SHP77 (cell line): ENCODE results near the gene SUMO3.

Experiments used
- DNase-seq, 2 experiments: peaks; one replicate each; lab custom pipeline; 2025; lab: John Stamatoyannopoulos, UW

SUMO3 gene

GRCh38 chr21:44817914-44818639 is at the start of gene SUMO3:
Gene SUMO3, minus strand, starts transcription at chr21:44818062. Its CDS starts 94 bp downstream, at chr21:44817968.
- DNase-seq: peak; percentile 47 to 48

- no peak for DNase-seq
These were observed 49.6 kb upstream of the SUMO3 start for GRCh38 chr21:44867464-44867863.

- DNase-seq: peak; percentile 80 to 87
These were observed 48.9 kb upstream of the SUMO3 start for GRCh38 chr21:44866780-44867179.

- no peak for DNase-seq
These were observed 47.9 kb upstream of the SUMO3 start for GRCh38 chr21:44865561-44866280.

GRCh38 chr21:44862869-44863685 is 45.2 kb upstream of the SUMO3 start:
- no peak for DNase-seq

- DNase-seq: no peak
These were observed 40.9 kb upstream of the SUMO3 start for GRCh38 chr21:44858791-44859190.

- no peak for DNase-seq
These were observed 40.4 kb upstream of the SUMO3 start for GRCh38 chr21:44858291-44858690.

GRCh38 chr21:44857127-44857892 is 39.4 kb upstream of the SUMO3 start:
- DNase-seq: no peak

- no peak for DNase-seq
These were observed 38.3 kb upstream of the SUMO3 start for GRCh38 chr21:44856131-44856530.

- no peak for DNase-seq
These were observed 37.7 kb upstream of the SUMO3 start for GRCh38 chr21:44855572-44855971.

- no peak for DNase-seq
These were observed 37.0 kb upstream of the SUMO3 start for GRCh38 chr21:44854664-44855446.

GRCh38 chr21:44854391-44854663 is 36.5 kb upstream of the SUMO3 start:
- no peak for DNase-seq

- DNase-seq: no peak
These were observed 35.9 kb upstream of the SUMO3 start for GRCh38 chr21:44853601-44854390.

GRCh38 chr21:44850905-44851657 is 33.2 kb upstream of the SUMO3 start:
- no peak for DNase-seq

- no peak for DNase-seq
These were observed 32.4 kb upstream of the SUMO3 start for GRCh38 chr21:44850208-44850800.

GRCh38 chr21:44849616-44850130 is 31.8 kb upstream of the SUMO3 start:
- DNase-seq: no peak

GRCh38 chr21:44848821-44849521 is 31.1 kb upstream of the SUMO3 start:
- DNase-seq: no peak

GRCh38 chr21:44847261-44848056 is 29.6 kb upstream of the SUMO3 start:
- DNase-seq: no peak
